ENCODE measurements around the gene NOTUM. TPM values are rescaled to one million over a fixed set of nuclear protein-coding genes. Genes with fewer than 3 reads are reported as not detected.

NOTUM gene
- total and polyA plus RNA-seq, 9 of the 15 experiments (the other 6 are each of a cell fraction or from before 2014, with no cell fraction given): 0.03 to 14.0 (median 4.1) TPM

DNA sequence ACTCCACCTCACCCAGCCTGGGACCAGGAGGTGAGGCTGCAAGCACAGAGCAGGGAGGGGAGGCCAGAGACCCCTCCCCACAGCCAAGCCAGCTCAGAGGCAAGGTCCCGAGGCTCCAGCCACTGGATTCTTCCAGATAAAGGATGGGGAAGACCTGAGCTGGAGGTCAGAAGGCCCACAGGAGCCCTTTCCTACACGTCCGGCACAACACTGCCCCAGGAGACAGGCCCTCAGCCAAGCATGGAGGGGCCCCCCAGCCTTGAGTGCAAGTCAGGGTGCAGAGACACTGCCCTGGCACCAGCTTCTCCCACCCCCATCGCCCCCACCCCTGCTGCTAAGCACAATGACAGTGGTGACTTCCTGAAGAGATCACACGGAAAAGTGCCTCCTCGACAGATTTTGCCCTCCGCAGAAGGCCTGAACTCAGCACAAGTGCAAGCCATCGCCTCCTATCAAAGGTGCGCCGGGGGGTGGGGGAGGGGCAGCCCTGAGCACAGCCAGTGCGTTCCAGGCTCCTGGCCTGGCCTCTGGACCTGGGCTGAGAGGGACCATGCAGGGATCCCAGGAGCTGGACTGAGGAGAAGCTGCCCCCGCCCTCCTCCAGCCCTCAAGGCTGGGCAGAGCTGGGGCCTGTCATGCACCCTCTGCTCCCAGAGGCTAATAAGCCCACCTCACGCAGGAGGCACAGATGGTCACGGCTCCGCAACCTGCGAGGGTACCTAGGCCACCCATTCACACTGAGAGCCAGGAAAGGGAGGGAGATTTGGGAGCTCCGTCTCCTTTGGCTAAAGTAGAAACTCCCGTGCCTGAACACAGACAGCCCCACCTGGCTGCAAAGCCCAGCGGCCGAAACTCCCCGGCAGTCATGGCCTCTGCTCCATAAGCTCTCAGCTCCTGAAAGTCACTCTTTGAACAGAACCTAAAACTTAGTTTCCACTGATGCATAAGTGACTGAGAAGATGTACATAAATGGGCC, 36.1 kb downstream of the NOTUM start:
- H3K9ac ChIP-seq (ENCODE audit: insufficient read depth in 1 of 2, low read depth in 2 of 2, low read length in 2 of 2): peak overlapping the region; percentile 75 to 95
- POLR2A ChIA-PET: interaction anchor here (0.5 to 4.8 kb wide), 18 partner anchors 8 to 791 kb away, joined by 3 to 46 read pairs (median 4); partner anchors contain the start of genes DCXR, PCYT2 and PYCR1
- TF ChIP-seq ZNF316 (IDR thresholded peaks at IDR 0.05) (peak; percentile 96), POLR2AphosphoS5 (IDR thresholded peaks at IDR 0.05; ENCODE audit: control insufficient read depth, insufficient read depth, low read depth, low read length) (0 out of 2 replicates have a peak, but pooled peaks have one; percentile 11), ZNF197 (CRISPR knock-in tag; IDR thresholded peaks at IDR 0.05; ENCODE audit: low read depth) (no peak), MAFF (IDR thresholded peaks at IDR 0.05; ENCODE audit: low read length) (peak; percentile 60), TEAD1 (CRISPR knock-in tag; IDR thresholded peaks at IDR 0.05) (0 out of 4 replicates have a peak, but pooled peaks of 1 of the 2 experiments have one; percentile 5), MNT (conservative IDR thresholded peaks at IDR 0.05) (0 out of 4 replicates have a peak, but pooled peaks of 1 of the 2 experiments have one; percentile 25), MCM5 (IDR thresholded peaks at IDR 0.05; ENCODE audit: low read depth) (no peak), ZC3H4 (CRISPR knock-in tag; IDR thresholded peaks at IDR 0.05; ENCODE audit: borderline replicate concordance) (0 out of 2 replicates have a peak, but pooled peaks have one; percentile 30), KAT7 (CRISPR knock-in tag; IDR thresholded peaks at IDR 0.05; ENCODE audit: borderline replicate concordance) (0 out of 2 replicates have a peak, but pooled peaks have one; percentile 27), CHD2 (IDR thresholded peaks at IDR 0.05; ENCODE audit: low read depth, low read length) (peak; percentile 59; the same call in 1 of the 2 replicates), CXXC5 (CRISPR knock-in tag; IDR thresholded peaks at IDR 0.05) (peak; percentile 50; the same call in 1 of the 2 replicates), SP1 (CRISPR knock-in tag; IDR thresholded peaks at IDR 0.05) (0 out of 2 replicates have a peak, but pooled peaks have one; percentile 4), ZNF165 (CRISPR knock-in tag; IDR thresholded peaks at IDR 0.05; ENCODE audit: borderline replicate concordance) (no peak), C11orf30 (IDR thresholded peaks at IDR 0.05; ENCODE audit: low read depth) (peak; percentile 92), CTCF (IDR thresholded peaks at IDR 0.05 in 2 of 3, conservative IDR thresholded peaks at IDR 0.05 in 1 of 3; ENCODE audit: insufficient read depth in 2 of 3, low read depth in 1 of 3, low read length in 3 of 3) (peak in 2 of 3 experiments; percentile 16 to 23; a peak in 1 of 6 replicates), POLR2G (IDR thresholded peaks at IDR 0.05; ENCODE audit: low read depth, low read length) (peak; percentile 46; the same call in 1 of the 2 replicates), NRF1 (conservative IDR thresholded peaks at IDR 0.05 in 1 of 2, IDR thresholded peaks at IDR 0.05 in 1 of 2) (peak; percentile 59 to 63)

More for the DNA sequence above, 36.1 kb downstream of the NOTUM start:
- Histone ChIP-seq H3K9me3 (replicated peaks; ENCODE audit: control insufficient read depth, insufficient read depth, low read depth, low read length) (no peaks in the 10 kb centered on the region), H2AFZ (ENCODE audit: low read depth, low read length) (no peak overlapping the region), H3K9me1 (ENCODE audit: control insufficient read depth, insufficient read depth, low read length) (peaks cover 6% of the 10 kb centered on the region), H3K79me2 (ENCODE audit: control insufficient read depth, insufficient read depth, low read length) (peaks cover 93% of the 10 kb centered on the region), H3K4me1 (replicated peaks in 1 of 2; ENCODE audit: control insufficient read depth in 2 of 2, insufficient read depth in 2 of 2, low read length in 2 of 2) (peaks cover 55 to 93% of the 10 kb centered on the region in 2 experiments), H3K36me3 (ENCODE audit: control insufficient read depth, insufficient read depth, low read length) (peaks cover 28% of the 10 kb centered on the region), H3K27me3 (ENCODE audit: control insufficient read depth in 2 of 2, insufficient read depth in 2 of 2, low read length in 2 of 2) (no peaks in the 10 kb centered on the region), H3K4me2 (ENCODE audit: insufficient read depth, low read length) (peak overlapping the region; percentile 89), H3K27ac (ENCODE audit: extremely low read depth, low read depth, low read length) (peak overlapping the region; percentile 98), H3K4me3 (peak overlapping the region; percentile 53), H4K20me1 (replicated peaks; ENCODE audit: control insufficient read depth, insufficient read depth, low read length) (peaks cover 16% of the 10 kb centered on the region; the same call in 1 of the 2 replicates)
- no TSS peak for BruUV-seq (replicated peaks)
- FAIRE-seq (peak; percentile 75), DNase-seq (ENCODE audit: extremely low read depth in 1 of 4, low spot score in 3 of 4) (peak in 3 of 4 experiments; percentile 22 to 83 (median 48)), ATAC-seq (peak; percentile 15)
- in situ Hi-C loops (cut with MboI) (no loop called here), intact Hi-C loops (cut with micrococcal nuclease) (no loop called here)
- CTCF ChIA-PET (ENCODE audit: low intra/inter-chr PET ratio): no interaction called here
- 22% methylated on average over 17 of the region's 21 CpGs for WGBS (ENCODE audit: insufficient coverage, low coverage, missing lambda C conversion rate)
